ENCODE data around the gene ATP12A.

GRCh38 chr13:24663089-24663395 is 17.2 kb upstream of the ATP12A start:
- TF ChIP-seq, protein P1, sequence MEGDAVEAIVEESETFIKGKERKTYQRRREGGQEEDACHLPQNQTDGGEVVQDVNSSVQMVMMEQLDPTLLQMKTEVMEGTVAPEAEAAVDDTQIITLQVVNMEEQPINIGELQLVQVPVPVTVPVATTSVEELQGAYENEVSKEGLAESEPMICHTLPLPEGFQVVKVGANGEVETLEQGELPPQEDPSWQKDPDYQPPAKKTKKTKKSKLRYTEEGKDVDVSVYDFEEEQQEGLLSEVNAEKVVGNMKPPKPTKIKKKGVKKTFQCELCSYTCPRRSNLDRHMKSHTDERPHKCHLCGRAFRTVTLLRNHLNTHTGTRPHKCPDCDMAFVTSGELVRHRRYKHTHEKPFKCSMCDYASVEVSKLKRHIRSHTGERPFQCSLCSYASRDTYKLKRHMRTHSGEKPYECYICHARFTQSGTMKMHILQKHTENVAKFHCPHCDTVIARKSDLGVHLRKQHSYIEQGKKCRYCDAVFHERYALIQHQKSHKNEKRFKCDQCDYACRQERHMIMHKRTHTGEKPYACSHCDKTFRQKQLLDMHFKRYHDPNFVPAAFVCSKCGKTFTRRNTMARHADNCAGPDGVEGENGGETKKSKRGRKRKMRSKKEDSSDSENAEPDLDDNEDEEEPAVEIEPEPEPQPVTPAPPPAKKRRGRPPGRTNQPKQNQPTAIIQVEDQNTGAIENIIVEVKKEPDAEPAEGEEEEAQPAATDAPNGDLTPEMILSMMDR (IDR thresholded peaks at IDR 0.05) = no peak
- TF ChIP-seq POLR2AphosphoS5 (IDR thresholded peaks at IDR 0.05; ENCODE audit: insufficient read depth in 1 of 2, low read depth in 1 of 2) = no peak

All from vagina (tissue), 2 donors.